ENCODE measurements around the gene SNX10.

SNX10 gene

DNA sequence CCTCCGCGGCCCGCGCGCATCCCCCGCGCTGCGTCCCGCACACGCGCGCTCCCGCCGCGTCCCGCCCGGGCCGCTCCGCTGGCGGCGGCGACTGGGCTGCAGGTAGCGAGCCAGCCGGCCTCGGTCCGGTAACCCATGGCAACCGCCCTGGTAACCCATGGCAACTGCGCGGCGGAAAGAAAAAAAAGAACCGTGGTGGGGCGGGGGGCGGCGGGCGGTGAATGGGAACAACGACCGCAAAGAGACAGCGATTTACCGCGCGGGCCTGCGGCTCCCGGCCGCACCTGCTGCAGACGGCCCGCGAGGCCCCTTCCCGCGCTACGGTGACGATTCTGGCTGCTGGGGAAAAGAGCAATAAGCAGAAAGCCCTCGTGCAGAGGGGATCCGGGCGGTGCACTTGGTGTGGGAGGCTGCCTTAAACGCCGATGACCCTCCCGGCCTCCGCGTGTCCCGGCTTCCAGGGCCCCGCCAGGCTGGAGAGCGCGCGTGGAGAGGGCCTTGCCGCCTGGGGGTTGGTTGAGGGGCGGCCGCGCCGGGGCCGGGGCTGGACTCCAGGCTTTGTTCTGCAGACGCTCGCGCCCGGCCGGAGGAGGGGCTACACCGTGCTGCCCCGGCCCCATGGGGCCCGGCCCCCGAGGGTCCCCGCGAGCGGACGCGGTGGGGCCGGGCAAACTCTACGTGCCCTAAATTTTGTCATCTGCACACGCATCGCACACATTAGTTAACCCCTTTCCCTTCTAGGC lies 84.7 kb downstream of the SNX10 start:
- CTCF ChIA-PET, result interaction anchor here (0.7 to 8.2 kb wide), 19 partner anchors 12 to 792 kb away, joined by 3 to 198 read pairs (median 4); partner anchors contain the start of gene HOXA7
- H3K9me3 ChIP-seq (ENCODE audit: control extremely low read depth in 1 of 5, control insufficient read depth in 4 of 5, insufficient read depth in 2 of 5, low read depth in 1 of 5, low read length in 4 of 5), result no peaks in the 10 kb centered on the region
- H3K36me3 ChIP-seq (ENCODE audit: control insufficient read depth in 4 of 4, insufficient read depth in 4 of 4, low read length in 3 of 4), result peaks cover 0 to 6% (median 0%) of the 10 kb centered on the region in 4 experiments
- WGBS (ENCODE audit: insufficient coverage), result 0% methylated on average over 67 of the region's 88 CpGs
- peak; percentile 75 to 89 (median 87) for DNase-seq
- H3K4me3 ChIP-seq (ENCODE audit: control insufficient read depth in 1 of 7, extremely low read depth in 1 of 7, insufficient read depth in 4 of 7, low read depth in 2 of 7, low read length in 6 of 7), result peak overlapping the region; percentile 83 to 90 (median 85)
- peak overlapping the region; percentile 77 to 87 for H3K27ac ChIP-seq (ENCODE audit: insufficient read depth in 1 of 2, low read depth in 1 of 2, low read length in 2 of 2, poor library complexity in 1 of 2, severe bottlenecking in 2 of 2)
- H3K4me1 ChIP-seq (ENCODE audit: control extremely low read depth in 1 of 4, control insufficient read depth in 4 of 4, insufficient read depth in 4 of 4, low read length in 3 of 4), result peaks cover 20 to 55% (median 33%) of the 10 kb centered on the region in 4 experiments
- POLR2A ChIA-PET, result interaction anchor here (0.7 kb wide), 2 partner anchors 176 to 780 kb away, joined by 3 read pairs; partner anchors contain the start of gene HOXA7
- no peaks in the 10 kb centered on the region for H3K27me3 ChIP-seq (replicated peaks in 2 of 5; ENCODE audit: control insufficient read depth in 4 of 5, insufficient read depth in 5 of 5, low read length in 4 of 5)

DNA sequence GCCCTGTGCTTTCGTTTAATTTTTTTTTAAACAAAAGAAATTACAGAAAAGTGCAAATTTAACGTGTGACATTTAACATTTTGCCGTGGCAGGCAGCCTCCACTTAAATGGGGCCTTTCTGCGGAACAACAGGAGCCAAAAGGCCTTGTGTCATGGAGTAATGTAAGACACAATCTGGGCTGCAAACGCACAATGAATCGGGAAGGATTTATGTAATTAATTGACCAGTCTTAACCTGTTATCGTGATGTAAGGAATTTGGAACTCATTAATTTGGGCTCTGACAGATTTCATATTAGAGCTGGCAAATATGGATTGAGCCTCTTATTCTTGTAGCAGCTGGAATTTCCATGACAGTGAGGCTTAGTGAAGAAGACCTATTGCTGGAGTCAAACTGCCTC lies 86.4 kb downstream of the SNX10 start:
- H3K4me3 ChIP-seq (ENCODE audit: control insufficient read depth in 1 of 7, extremely low read depth in 1 of 7, insufficient read depth in 4 of 7, low read depth in 2 of 7, low read length in 6 of 7), result no peak overlapping the region
- no peaks in the 10 kb centered on the region for H3K36me3 ChIP-seq (ENCODE audit: control insufficient read depth in 4 of 4, insufficient read depth in 4 of 4, low read length in 3 of 4)
- CTCF ChIA-PET, result interaction anchor here (0.7 to 2.3 kb wide), 14 partner anchors 8 to 485 kb away, joined by 3 to 41 read pairs (median 4); no protein-coding TSS in a partner anchor
- H3K27ac ChIP-seq (ENCODE audit: insufficient read depth in 1 of 2, low read depth in 1 of 2, low read length in 2 of 2, poor library complexity in 1 of 2, severe bottlenecking in 2 of 2), result no peak overlapping the region
- peaks cover 7 to 38% (median 23%) of the 10 kb centered on the region in 4 experiments for H3K4me1 ChIP-seq (ENCODE audit: control extremely low read depth in 1 of 4, control insufficient read depth in 4 of 4, insufficient read depth in 4 of 4, low read length in 3 of 4)
- H3K27me3 ChIP-seq (replicated peaks in 2 of 5; ENCODE audit: control insufficient read depth in 4 of 5, insufficient read depth in 5 of 5, low read length in 4 of 5), result no peaks in the 10 kb centered on the region
- POLR2A ChIA-PET, result no interaction called here
- H3K9me3 ChIP-seq (ENCODE audit: control extremely low read depth in 1 of 5, control insufficient read depth in 4 of 5, insufficient read depth in 2 of 5, low read depth in 1 of 5, low read length in 4 of 5), result no peaks in the 10 kb centered on the region
- DNase-seq, result no peak
- 99% methylated on average over 7 of the region's 7 CpGs for WGBS (ENCODE audit: insufficient coverage)

DNA sequence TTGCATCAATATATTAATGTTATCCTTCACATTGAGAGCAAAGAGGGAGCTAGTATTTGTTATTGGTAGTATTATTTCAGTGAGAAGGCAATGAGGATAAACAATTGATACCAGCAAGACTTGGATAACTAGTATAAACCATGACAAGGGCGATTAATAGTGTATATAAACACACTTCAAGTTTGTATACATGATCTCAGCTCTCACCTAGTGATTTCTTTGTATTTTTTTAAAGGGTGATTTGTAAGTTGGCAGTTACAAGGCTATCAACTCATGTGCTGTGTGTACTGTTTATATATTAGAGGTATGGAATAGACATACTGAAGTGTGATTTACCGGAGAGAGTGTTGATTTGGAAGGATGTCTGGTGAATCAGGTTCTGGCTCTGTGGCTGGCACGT lies 88.0 kb downstream of the SNX10 start:
- no peak overlapping the region for H3K27ac ChIP-seq (ENCODE audit: insufficient read depth in 1 of 2, low read depth in 1 of 2, low read length in 2 of 2, poor library complexity in 1 of 2, severe bottlenecking in 2 of 2)
- no peaks in the 10 kb centered on the region for H3K9me3 ChIP-seq (ENCODE audit: control extremely low read depth in 1 of 5, control insufficient read depth in 4 of 5, insufficient read depth in 2 of 5, low read depth in 1 of 5, low read length in 4 of 5)
- POLR2A ChIA-PET, result no interaction called here
- WGBS (ENCODE audit: insufficient coverage), result 100% methylated on average over 1 of the region's 3 CpGs
- CTCF ChIA-PET, result interaction anchor here (1.0 to 1.1 kb wide), 2 partner anchors 276 to 288 kb away, joined by 3 to 4 read pairs; no protein-coding TSS in a partner anchor
- no peak overlapping the region for H3K4me3 ChIP-seq (ENCODE audit: control insufficient read depth in 1 of 7, extremely low read depth in 1 of 7, insufficient read depth in 4 of 7, low read depth in 2 of 7, low read length in 6 of 7)
- no peaks in the 10 kb centered on the region for H3K27me3 ChIP-seq (replicated peaks in 2 of 5; ENCODE audit: control insufficient read depth in 4 of 5, insufficient read depth in 5 of 5, low read length in 4 of 5)
- H3K4me1 ChIP-seq (ENCODE audit: control extremely low read depth in 1 of 4, control insufficient read depth in 4 of 4, insufficient read depth in 4 of 4, low read length in 3 of 4), result peaks cover 5 to 27% (median 10%) of the 10 kb centered on the region in 4 experiments
- no peaks in the 10 kb centered on the region for H3K36me3 ChIP-seq (ENCODE audit: control insufficient read depth in 4 of 4, insufficient read depth in 4 of 4, low read length in 3 of 4)
- no peak for DNase-seq

DNA sequence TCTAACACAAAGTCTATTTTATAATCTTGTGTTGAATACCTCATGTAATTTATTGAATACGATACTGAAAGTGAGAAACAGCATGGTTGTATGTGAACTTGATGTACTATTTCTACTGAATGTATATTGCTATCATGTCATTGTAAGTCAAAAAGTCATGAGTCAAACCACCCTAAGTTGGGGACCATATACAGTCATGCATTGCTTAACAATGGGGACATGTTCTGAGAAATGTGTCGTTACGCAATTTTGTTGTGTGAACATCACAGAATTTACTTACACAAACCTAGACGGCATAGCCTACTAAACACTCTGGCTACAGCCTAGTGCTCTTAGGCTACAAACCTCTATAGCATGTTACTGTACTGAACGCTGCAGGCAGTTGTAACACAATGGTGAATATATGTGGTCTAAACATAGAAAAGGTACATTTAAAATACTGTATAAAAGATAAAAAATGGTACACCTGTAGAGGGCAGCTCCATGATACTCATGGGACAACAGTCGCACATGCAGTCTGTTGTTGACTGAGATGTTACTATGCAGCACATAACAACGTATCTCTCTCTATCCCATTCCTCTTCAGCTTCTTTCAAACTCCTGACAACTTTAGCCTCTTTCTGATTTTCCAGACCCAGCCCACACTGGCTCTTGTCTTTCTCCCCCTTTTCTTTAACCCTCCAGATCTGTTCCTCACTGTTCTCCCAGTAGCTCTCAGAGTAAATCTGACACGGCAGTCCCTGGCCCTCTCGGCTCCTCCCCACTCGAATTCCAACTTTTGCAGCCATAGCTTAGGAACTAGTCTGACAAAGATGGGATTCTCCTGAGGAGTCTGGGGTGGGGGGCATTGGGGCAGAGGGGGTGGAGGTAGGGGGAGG lies 90.1 kb downstream of the SNX10 start:
- ChIA-PET POLR2A (no interaction called here), CTCF (interaction anchor here (1.2 to 2.8 kb wide), 6 partner anchors 8 to 283 kb away, joined by 3 to 7 read pairs (median 4); no protein-coding TSS in a partner anchor)
- Histone ChIP-seq H3K27me3 (replicated peaks in 2 of 5; ENCODE audit: control insufficient read depth in 4 of 5, insufficient read depth in 5 of 5, low read length in 4 of 5) (no peaks in the 10 kb centered on the region), H3K9me3 (ENCODE audit: control extremely low read depth in 1 of 5, control insufficient read depth in 4 of 5, insufficient read depth in 2 of 5, low read depth in 1 of 5, low read length in 4 of 5) (no peaks in the 10 kb centered on the region), H3K36me3 (ENCODE audit: control insufficient read depth in 4 of 4, insufficient read depth in 4 of 4, low read length in 3 of 4) (no peaks in the 10 kb centered on the region), H3K4me1 (ENCODE audit: control extremely low read depth in 1 of 4, control insufficient read depth in 4 of 4, insufficient read depth in 4 of 4, low read length in 3 of 4) (peaks cover 0 to 23% (median 4%) of the 10 kb centered on the region in 4 experiments), H3K27ac (ENCODE audit: insufficient read depth in 1 of 2, low read depth in 1 of 2, low read length in 2 of 2, poor library complexity in 1 of 2, severe bottlenecking in 2 of 2) (no peak overlapping the region), H3K4me3 (ENCODE audit: control insufficient read depth in 1 of 7, extremely low read depth in 1 of 7, insufficient read depth in 4 of 7, low read depth in 2 of 7, low read length in 6 of 7) (no peak overlapping the region)
- WGBS (ENCODE audit: insufficient coverage), result 98% methylated on average over 6 of the region's 10 CpGs
- DNase-seq, result no peak

DNA sequence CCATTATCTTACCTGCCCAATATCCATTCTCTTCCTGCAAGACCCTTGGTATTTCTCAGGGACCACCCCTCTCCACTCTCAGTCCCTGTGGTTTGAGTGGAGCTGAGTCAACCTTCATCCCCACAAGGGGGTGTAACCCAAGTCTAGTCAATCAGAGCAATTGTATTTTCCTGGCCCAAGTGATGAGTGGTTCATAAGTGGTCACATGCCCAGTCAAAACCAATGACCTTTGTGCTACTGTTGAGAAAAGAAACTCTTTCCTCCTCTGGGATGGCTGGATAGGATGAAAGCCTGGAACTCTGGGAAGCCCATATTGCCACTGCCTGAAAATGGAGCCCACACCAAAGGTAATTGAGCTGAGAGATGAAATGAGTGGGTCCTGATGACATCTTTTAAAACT lies 93.6 kb downstream of the SNX10 start:
- peaks cover 0 to 2% (median 0%) of the 10 kb centered on the region in 4 experiments for H3K4me1 ChIP-seq (ENCODE audit: control extremely low read depth in 1 of 4, control insufficient read depth in 4 of 4, insufficient read depth in 4 of 4, low read length in 3 of 4)
- H3K4me3 ChIP-seq (ENCODE audit: control insufficient read depth in 1 of 7, extremely low read depth in 1 of 7, insufficient read depth in 4 of 7, low read depth in 2 of 7, low read length in 6 of 7), result no peak overlapping the region
- no peak overlapping the region for H3K27ac ChIP-seq (ENCODE audit: insufficient read depth in 1 of 2, low read depth in 1 of 2, low read length in 2 of 2, poor library complexity in 1 of 2, severe bottlenecking in 2 of 2)
- ChIA-PET POLR2A (no interaction called here), CTCF (interaction anchor here (0.6 to 1.1 kb wide), 5 partner anchors 10 to 776 kb away, joined by 3 to 4 read pairs (median 3); no protein-coding TSS in a partner anchor)
- no peaks in the 10 kb centered on the region for H3K36me3 ChIP-seq (ENCODE audit: control insufficient read depth in 4 of 4, insufficient read depth in 4 of 4, low read length in 3 of 4)
- DNase-seq, result no peak
- no peaks in the 10 kb centered on the region for H3K27me3 ChIP-seq (replicated peaks in 2 of 5; ENCODE audit: control insufficient read depth in 4 of 5, insufficient read depth in 5 of 5, low read length in 4 of 5)
- no peaks in the 10 kb centered on the region for H3K9me3 ChIP-seq (ENCODE audit: control extremely low read depth in 1 of 5, control insufficient read depth in 4 of 5, insufficient read depth in 2 of 5, low read depth in 1 of 5, low read length in 4 of 5)

DNA sequence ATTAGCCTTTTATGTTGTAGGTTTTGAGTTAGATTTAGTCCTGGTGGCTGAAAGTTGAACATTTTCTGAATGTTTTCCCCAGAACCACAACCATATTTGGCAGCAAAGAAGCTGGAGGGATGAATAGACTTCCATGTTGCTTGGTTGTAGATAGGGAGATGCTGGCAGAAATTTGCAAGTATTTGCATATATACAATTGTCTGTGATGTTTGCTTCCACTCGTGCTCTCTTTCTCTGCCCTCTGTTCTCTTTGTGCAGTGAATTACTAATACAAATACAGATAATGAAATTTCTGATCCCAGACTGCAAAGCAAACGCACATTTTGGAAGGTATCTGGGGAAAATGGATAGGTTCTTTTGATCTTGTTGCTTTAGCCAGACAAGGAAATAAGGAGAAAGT lies 96.1 kb downstream of the SNX10 start:
- ChIA-PET CTCF (no interaction called here), POLR2A (interaction anchor here (1.6 kb wide), 1 partner anchor 10 kb away, joined by 7 read pairs; no protein-coding TSS in a partner anchor)
- Histone ChIP-seq H3K27me3 (replicated peaks in 2 of 5; ENCODE audit: control insufficient read depth in 4 of 5, insufficient read depth in 5 of 5, low read length in 4 of 5) (no peaks in the 10 kb centered on the region), H3K4me1 (ENCODE audit: control extremely low read depth in 1 of 4, control insufficient read depth in 4 of 4, insufficient read depth in 4 of 4, low read length in 3 of 4) (peaks cover 0 to 2% (median 0%) of the 10 kb centered on the region in 4 experiments), H3K27ac (ENCODE audit: insufficient read depth in 1 of 2, low read depth in 1 of 2, low read length in 2 of 2, poor library complexity in 1 of 2, severe bottlenecking in 2 of 2) (no peak overlapping the region), H3K36me3 (ENCODE audit: control insufficient read depth in 4 of 4, insufficient read depth in 4 of 4, low read length in 3 of 4) (no peaks in the 10 kb centered on the region), H3K4me3 (ENCODE audit: control insufficient read depth in 1 of 7, extremely low read depth in 1 of 7, insufficient read depth in 4 of 7, low read depth in 2 of 7, low read length in 6 of 7) (no peak overlapping the region), H3K9me3 (ENCODE audit: control extremely low read depth in 1 of 5, control insufficient read depth in 4 of 5, insufficient read depth in 2 of 5, low read depth in 1 of 5, low read length in 4 of 5) (no peaks in the 10 kb centered on the region)
- no peak for DNase-seq
- WGBS (ENCODE audit: insufficient coverage), result 100% methylated on average over 1 of the region's 2 CpGs
